NCI-H1436 (cell line): Measurements from ENCODE around the gene TCTN1.
"Not testable (repeated sequence)": the region's sequence is repeated elsewhere in the genome, so short reads cannot be mapped to it uniquely, and the experiment has no call there.

Experiments used
- DNase-seq: peaks from one replicate; lab custom pipeline; 2025; lab: John Stamatoyannopoulos, UW

The TCTN1 gene

GRCh38 chr12:110638796-110639195, 24.9 kb downstream of the TCTN1 start:
- DNase-seq, result no peak

- DNase-seq, result no peak
These were observed 25.6 kb downstream of the TCTN1 start for GRCh38 chr12:110639336-110640141.

GRCh38 chr12:110640275-110641025, 26.5 kb downstream of the TCTN1 start:
- no peak for DNase-seq

GRCh38 chr12:110641521-110641920, 27.6 kb downstream of the TCTN1 start:
- DNase-seq, result no peak

- DNase-seq, result no peak
These were observed 33.7 kb downstream of the TCTN1 start for GRCh38 chr12:110647631-110648040.

GRCh38 chr12:110649341-110649847, 35.5 kb downstream of the TCTN1 start:
- DNase-seq, result no peak

GRCh38 chr12:110654238-110654637, 40.3 kb downstream of the TCTN1 start:
- DNase-seq, result not testable (repeated sequence)

GRCh38 chr12:110656071-110656655, 42.2 kb downstream of the TCTN1 start:
- no peak for DNase-seq

GRCh38 chr12:110657747-110658146, 43.8 kb downstream of the TCTN1 start:
- no peak for DNase-seq

GRCh38 chr12:110658242-110658641, 44.3 kb downstream of the TCTN1 start:
- no peak for DNase-seq

GRCh38 chr12:110658878-110659277, 44.9 kb downstream of the TCTN1 start:
- no peak for DNase-seq

GRCh38 chr12:110661337-110661972, 47.5 kb downstream of the TCTN1 start:
- DNase-seq, result no peak

- DNase-seq, result no peak
These were observed 53.0 kb downstream of the TCTN1 start for GRCh38 chr12:110666892-110667291.

- no peak for DNase-seq
These were observed 53.7 kb downstream of the TCTN1 start for GRCh38 chr12:110667671-110668070.

GRCh38 chr12:110668480-110669192, 54.7 kb downstream of the TCTN1 start:
- DNase-seq, result no peak

- DNase-seq, result no peak
These were observed 55.2 kb downstream of the TCTN1 start for GRCh38 chr12:110669193-110669502.

GRCh38 chr12:110670161-110670701, 56.3 kb downstream of the TCTN1 start:
- no peak for DNase-seq

GRCh38 chr12:110676171-110676570, 62.2 kb downstream of the TCTN1 start:
- no peak for DNase-seq

GRCh38 chr12:110677206-110677911, 63.4 kb downstream of the TCTN1 start:
- no peak for DNase-seq

GRCh38 chr12:110677982-110678381, 64.1 kb downstream of the TCTN1 start:
- no peak for DNase-seq

- no peak for DNase-seq
These were observed 65.3 kb downstream of the TCTN1 start for GRCh38 chr12:110679201-110679600.
